ENCODE results near the gene LRRC57.

LRRC57 gene

GRCh38 chr15:42591238-42591934, 42.8 kb upstream of the LRRC57 start:
- TF ChIP-seq, protein P1, sequence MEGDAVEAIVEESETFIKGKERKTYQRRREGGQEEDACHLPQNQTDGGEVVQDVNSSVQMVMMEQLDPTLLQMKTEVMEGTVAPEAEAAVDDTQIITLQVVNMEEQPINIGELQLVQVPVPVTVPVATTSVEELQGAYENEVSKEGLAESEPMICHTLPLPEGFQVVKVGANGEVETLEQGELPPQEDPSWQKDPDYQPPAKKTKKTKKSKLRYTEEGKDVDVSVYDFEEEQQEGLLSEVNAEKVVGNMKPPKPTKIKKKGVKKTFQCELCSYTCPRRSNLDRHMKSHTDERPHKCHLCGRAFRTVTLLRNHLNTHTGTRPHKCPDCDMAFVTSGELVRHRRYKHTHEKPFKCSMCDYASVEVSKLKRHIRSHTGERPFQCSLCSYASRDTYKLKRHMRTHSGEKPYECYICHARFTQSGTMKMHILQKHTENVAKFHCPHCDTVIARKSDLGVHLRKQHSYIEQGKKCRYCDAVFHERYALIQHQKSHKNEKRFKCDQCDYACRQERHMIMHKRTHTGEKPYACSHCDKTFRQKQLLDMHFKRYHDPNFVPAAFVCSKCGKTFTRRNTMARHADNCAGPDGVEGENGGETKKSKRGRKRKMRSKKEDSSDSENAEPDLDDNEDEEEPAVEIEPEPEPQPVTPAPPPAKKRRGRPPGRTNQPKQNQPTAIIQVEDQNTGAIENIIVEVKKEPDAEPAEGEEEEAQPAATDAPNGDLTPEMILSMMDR (IDR thresholded peaks at IDR 0.05; ENCODE audit: insufficient read depth, low read length, missing control alignments): peak; percentile 18
- no peak overlapping the region for H3K4me3 ChIP-seq (ENCODE audit: low read depth, low read length)
- POLR2A ChIA-PET: no interaction called here
- no peak for DNase-seq (ENCODE audit: low read depth, low spot score)
- CTCF ChIA-PET: interaction anchor here (0.5 to 1.8 kb wide), 6 partner anchors 8 to 335 kb away, joined by 3 to 7 read pairs (median 3); partner anchors contain the start of gene STARD9

DNA sequence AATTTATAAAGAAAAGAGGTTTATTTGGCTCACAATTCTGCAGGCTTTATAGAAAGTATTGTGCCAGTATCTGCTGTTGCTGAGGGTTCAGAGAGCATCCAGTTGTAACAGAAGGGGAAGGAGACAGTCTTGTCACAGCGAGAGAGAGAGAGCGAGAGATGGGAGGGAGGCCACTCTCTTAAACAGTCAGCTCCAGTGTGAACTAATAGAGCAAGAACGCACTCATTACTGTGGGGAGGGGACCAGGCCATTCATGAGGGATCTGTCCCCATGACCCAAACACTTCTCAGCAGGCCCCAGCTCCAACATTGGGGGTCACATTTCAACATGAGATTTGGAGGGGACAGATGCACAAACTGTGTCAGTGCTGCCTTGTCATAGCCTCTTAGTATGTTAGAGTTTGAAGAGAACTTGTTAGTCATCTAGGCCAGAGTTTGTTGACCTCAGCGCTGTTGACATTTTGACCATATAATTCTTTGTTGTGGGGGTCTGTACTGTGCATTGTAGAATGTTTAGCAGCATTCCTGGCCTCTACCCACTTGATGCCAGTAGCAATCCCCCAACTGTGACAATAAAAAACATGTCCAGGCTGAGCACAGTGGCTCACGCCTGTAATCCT, 42.1 kb upstream of the LRRC57 start:
- no peak for DNase-seq (ENCODE audit: low read depth, low spot score)
- TF ChIP-seq, protein P1 (IDR thresholded peaks at IDR 0.05; ENCODE audit: insufficient read depth, low read length, missing control alignments): no peak
- ChIA-PET POLR2A (no interaction called here), CTCF (interaction anchor here (0.7 to 1.8 kb wide), 2 partner anchors 15 to 17 kb away, joined by 3 to 7 read pairs; partner anchors contain the start of gene STARD9)
- H3K4me3 ChIP-seq (ENCODE audit: low read depth, low read length): no peak overlapping the region

DNA sequence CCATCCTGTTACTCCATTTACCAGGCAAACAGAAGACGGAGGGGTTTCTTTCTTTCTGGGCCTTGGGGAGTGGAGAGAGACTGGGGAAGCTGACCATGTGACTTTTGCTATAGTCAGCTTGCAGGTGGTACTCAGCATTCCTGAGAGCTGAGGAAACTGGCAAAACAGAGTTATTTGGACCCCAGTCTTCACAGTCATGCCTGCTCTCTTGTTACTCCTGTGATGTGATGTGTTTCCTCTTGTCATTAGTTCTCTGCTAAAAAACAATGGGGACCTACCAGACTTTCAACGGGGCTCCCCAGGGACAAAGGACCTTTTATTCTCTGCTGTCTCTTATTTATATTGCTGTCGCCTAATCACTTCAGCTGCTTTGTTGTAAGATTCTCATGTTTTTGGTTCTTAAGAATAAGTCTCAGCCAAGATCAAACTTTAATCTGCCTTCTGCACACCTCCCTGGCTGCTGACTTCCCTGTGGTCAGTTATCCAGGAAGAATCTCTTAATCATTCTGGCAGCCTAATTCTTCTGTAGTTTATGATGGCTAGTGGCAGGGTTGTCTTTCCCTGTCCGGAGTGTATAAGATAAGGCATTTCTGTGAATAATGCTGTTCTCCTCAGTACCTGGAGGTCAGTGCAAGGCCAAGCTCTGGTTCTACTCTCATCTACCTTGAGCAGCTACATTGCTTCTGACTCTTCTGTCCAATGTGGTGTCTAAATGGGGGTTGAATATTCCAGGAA, 35.6 kb upstream of the LRRC57 start:
- POLR2A ChIA-PET: no interaction called here
- DNase-seq (ENCODE audit: low read depth, low spot score): no peak
- TF ChIP-seq, protein P1 (IDR thresholded peaks at IDR 0.05; ENCODE audit: insufficient read depth, low read length, missing control alignments): no peak
- no peak overlapping the region for H3K4me3 ChIP-seq (ENCODE audit: low read depth, low read length)
- CTCF ChIA-PET: interaction anchor here (1.1 to 1.7 kb wide), 4 partner anchors 7 to 11 kb away, joined by 3 to 5 read pairs (median 4); partner anchors contain the start of gene STARD9

- ChIA-PET POLR2A (no interaction called here), CTCF (interaction anchor here (0.7 to 1.7 kb wide), 7 partner anchors 9 to 344 kb away, joined by 3 to 5 read pairs (median 3); no protein-coding TSS in a partner anchor)
- H3K4me3 ChIP-seq (ENCODE audit: low read depth, low read length): no peak overlapping the region
- TF ChIP-seq, protein P1 (IDR thresholded peaks at IDR 0.05; ENCODE audit: insufficient read depth, low read length, missing control alignments): no peak
- no peak for DNase-seq (ENCODE audit: low read depth, low spot score)
Measured at GRCh38 chr15:42582569-42583375, 34.2 kb upstream of the LRRC57 start.

GRCh38 chr15:42581272-42581730, 32.7 kb upstream of the LRRC57 start:
- peak overlapping the region; percentile 57 for H3K4me3 ChIP-seq (ENCODE audit: low read depth, low read length)
- ChIA-PET POLR2A (no interaction called here), CTCF (interaction anchor here (1.4 kb wide), 1 partner anchor 55 kb away, joined by 3 read pairs; no protein-coding TSS in a partner anchor)
- TF ChIP-seq, protein P1 (IDR thresholded peaks at IDR 0.05; ENCODE audit: insufficient read depth, low read length, missing control alignments): no peak
- DNase-seq (ENCODE audit: low read depth, low spot score): no peak
